HG02973 (cell line): ENCODE measurements around the gene KANK3.

Source experiments
- ATAC-seq: cut with Tn5 transposase; IDR thresholded peaks from one replicate; pipeline ENCODE4 v1.9.1; 2021; ENCODE audit warnings: moderate library complexity; ENCODE audit not compliant: unreplicated experiment

The KANK3 gene

DNA sequence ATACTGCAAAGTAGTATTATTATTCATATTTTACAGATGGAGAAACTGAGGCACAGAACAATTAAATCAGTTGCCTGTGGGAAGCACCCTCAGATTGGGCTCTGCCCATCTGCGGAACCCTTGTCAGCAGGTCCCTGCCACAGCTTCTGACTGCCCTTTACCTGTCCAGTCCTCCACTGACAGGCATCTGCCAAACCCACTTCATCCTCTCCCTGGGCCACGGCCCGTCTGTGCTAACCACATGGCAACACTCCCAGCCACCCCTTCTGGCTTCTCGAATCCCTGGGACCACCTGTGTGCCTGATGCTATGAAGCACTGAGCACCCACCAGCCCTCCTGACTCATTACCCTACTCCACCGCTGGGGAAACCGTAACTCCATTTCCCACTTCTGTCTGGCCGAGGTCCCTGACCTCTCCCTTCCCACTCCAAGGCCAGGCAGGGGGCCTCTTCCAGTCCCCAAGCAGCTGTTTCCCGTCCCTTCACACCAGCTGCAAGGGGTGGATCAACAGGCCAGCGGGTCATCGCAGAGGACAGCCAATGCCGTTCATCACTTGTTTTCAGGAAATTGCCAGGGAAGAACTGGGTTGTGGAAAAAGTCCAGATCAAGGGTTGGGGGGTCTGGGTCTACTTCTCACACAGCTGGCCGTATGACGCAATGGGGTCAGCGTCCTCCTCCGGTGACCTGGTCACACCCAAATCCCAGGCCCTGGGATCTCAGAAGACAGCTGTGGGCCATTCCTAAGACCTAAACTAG is 2.5 kb downstream of the KANK3 start:
- ATAC-seq, result no peak

DNA sequence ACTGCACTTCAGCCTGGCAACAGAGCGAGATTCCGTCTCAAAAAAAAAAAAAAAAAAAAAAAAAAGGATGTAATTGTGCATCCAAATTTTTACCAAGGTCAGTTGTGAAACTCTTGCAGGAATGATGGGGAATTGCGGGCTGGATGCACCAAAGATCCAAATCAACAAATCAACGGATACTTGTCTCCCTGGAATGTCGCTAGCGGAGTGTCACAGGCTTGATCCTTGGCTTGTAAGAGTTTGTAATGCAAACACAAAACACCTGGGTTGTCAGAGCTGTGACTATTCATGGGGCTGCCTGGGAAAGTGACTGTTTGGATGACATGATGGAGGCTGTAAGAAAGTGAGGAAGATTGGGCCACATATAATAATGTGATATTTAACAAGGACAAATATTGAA is 4.2 kb downstream of the KANK3 start:
- ATAC-seq, result no peak

DNA sequence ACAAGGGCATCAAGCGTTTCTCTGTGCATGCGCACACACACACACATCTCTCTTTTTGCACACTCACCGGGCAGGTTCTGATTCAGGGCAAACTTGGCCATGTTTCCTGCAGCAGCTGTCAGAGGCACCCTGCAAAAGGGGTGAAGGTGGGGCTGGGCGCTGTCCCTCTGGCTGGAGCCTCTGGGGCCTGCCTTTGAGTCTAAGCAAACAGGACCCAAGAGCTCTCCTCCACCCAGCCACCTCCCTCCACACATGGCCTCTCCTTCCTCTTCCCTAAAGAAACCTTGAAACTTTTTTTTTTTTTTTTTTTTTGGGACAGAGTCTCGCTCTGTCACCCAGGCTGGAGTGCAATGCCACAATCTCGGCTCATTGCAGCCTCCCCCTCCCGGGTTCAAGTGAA is 5.3 kb downstream of the KANK3 start:
- no peak for ATAC-seq

DNA sequence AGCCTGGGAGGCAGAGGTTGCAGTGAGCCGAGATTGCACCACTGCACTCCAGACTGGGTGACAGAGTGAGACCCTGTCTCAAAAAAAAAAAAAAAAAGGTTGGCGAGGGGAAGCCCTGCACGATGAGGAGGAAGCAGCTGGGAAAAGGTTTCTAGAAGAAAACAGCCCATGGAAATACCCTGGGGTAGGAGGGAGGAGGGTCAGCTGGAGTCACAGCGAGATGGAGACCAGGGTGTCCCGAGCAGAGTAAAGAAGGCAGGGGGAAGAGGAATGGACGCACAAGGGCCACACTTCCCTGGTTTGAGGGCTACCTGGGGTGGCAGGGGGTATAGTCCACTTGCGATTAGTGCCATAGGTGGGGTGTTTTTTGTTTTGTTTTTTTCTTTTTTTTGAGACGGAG is 6.4 kb downstream of the KANK3 start:
- ATAC-seq, result no peak

DNA sequence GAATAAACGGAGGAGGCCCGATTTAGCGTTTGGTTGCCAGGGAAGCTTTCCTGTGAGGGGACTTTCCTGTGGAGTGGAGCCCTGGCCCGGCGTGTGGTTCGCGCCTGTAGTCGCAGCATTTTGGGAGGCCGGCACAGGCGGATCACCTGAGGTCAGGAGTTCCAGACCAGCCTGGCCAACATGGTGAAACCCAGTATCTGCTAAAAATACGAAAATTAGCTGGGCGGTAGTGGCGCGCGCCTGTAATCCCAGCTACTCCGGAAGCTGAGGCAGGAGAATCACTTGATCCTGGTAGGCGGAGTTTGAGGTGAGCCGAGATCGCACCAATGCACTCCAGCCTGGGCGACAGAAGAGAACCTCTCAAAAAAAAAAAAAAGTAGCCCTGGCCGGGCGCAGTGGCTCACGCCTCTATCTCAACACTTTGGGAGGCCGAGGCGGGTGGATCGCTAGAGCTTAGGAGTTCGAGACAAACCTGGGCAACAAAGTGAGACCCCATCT is 6.9 kb downstream of the KANK3 start:
- ATAC-seq, result no peak

DNA sequence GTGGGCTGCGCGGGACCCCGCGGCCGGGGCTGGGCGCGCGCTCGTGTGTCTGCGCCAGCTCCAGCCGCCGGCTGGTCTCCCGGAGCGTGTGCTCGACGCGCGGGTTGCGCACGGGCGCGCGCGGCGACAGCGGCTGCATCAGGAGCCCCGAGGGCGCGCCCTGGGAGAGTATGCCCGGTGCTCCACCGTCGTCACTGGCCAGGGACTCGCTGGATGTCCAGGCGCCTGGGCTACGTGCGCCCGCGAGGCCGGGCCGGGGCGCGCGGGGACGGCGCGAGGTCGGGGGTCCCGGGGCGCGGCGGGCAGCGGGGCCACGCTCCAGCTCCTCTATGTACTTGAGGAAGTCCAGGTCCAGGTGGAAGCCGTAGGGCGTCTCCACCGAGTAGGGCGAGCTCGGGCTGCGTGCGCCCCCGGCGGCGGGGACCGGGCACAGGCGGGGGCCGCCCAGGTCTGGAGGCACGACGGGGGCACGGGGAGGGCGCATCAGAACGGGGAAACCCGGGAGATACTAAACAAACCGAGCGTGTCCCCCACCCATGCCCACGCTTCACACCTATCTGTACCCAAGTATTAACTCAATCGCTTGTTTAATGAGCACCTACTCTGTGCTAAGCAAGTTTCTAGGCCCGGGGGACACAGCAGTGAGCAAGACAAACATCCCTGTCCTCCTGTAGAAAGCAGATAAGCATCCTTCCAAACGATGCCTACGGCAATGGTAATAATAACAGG is 7.6 kb downstream of the KANK3 start:
- no peak for ATAC-seq

DNA sequence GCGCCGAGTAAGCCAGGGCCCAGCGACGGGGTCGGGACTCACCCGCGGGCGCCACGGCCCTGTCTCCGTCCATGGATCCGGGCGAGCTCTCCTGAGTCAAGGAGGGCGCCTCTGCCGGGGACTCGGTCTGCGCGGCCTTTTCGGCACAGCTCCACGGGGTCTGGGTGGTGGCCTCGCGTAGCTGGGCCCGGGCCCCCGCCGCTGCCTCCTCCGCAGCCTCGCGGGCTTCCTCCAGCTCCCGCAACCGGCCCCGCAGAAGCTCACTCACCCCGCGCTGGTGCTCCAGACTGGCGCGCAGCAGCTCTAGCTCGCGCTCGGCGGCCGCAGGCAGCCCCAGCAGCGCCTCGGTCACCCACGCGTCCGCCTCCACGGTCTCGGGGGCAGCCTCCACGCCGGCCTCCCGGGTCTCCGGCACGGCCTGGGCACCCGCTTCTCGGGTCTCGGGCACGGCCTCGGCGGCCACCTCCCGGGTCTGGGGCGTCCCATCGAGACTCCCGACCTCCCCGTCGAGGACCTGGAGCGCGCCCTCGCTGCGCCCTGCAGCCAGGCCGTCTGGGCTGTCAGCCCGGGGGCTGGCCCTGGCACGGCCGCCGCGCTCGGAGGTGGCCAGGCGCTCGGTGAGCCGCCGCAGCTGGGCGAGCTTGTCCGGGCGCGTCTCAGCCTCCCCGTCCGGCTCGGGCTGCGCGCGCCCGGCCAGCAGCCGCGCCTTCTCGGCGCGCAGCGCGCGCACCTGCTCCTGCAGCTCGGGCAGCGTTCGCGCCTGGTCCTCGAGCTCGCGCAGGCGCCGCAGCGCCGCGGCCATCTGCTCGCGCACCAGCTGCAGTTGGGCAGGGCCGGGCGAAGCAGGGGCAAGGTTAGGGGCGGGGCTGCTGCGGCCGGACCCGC is 8.4 kb downstream of the KANK3 start:
- no peak for ATAC-seq

DNA sequence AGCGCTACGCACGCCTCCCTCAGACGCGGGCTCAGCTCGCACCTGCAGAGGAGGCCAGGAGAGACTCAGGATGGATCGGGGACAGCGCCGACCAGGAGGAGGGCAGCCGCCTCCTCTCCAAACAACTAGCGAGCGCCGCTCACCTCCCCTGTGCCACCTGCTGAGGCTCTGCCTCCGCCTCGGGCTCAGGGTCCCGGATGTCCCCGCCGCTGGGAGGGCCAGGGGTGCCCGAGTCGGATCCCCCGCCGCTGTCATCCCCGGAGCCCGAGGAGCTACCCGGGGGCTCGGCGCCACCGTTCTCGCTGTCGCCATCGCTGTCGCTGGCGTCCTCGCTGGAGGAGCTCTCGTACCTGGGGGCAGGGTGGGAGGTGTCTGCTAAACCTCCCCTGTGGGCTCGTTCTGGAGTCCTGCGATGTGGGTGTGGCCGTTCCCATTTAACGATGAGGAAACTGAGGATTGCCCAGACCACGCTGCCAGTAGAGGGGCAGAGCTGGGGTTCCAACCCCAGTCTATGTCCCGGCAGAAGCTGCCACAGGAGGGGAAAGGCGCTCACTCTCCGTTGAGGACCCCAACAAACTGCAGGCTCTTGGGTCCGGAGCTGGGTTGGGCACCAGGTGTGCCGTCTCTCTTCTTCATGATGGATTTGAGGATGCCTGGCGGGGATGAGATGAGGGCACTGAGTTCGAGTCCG is 9.2 kb downstream of the KANK3 start:
- no peak for ATAC-seq

DNA sequence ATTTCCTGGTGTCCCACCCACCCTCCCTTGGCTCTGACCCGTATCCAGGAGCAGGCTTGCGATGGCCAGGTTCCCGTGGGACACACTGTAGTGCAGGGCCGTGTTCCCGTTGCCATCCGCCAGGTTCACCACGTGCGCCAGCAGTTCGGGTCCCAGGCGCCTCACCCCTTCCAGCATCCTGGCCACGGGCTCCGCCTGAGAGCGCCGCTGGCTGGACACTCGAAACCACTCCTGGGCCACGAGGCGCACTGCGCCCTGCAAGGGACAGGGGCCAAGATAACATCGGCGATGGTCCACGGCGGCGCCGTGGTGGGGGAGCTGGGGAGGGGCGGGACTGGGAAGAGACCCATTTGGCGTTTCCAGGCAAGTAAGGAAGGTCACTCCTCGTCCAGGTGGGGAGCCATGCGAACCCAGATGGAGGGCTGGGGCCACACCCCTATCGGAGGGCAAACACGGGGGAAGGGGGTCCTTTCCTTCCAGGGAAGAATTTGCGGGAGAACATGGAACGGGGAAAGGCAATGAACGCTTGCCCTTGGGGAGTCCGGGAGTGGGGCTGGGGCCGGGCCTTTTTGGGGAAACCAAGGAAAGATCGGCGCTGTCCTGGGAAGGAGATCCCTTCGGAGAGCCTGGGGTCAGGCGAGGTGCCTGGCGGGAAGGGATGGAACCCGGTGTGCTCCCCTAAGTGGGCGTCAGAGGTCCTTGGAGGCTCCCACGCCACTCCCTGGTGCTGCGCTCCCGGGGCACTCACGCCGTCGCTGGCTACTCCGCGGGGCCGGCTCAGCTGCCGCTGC is 9.9 kb downstream of the KANK3 start:
- ATAC-seq, result no peak

DNA sequence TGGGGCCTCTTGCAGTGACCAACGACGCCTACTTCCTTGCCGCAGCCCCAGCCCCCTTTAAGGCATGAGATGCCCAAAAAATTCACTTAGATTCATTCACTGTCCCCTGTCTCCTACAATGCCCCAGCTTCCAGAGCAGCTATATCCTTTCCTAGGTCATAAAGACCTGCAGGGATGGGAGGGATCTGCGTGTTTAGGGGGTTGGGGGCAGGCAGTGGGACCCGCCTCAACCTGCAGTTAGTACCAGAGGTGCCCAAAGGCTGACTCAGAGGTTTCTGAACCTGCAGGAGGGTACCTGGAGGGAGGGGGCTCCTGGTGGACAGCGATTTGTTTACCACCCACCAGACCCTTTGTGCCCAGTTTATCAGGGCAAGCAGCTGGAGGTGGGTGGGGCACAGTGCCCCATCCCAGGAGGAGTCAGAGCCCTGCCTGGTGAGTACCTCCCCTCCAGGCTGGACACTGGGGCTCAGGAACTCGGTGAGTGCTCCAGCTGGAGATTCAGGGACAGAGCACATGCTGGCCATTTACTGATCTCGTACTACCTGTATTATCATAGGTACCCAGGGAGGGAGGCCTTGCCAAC is 11.7 kb downstream of the KANK3 start:
- no peak for ATAC-seq

DNA sequence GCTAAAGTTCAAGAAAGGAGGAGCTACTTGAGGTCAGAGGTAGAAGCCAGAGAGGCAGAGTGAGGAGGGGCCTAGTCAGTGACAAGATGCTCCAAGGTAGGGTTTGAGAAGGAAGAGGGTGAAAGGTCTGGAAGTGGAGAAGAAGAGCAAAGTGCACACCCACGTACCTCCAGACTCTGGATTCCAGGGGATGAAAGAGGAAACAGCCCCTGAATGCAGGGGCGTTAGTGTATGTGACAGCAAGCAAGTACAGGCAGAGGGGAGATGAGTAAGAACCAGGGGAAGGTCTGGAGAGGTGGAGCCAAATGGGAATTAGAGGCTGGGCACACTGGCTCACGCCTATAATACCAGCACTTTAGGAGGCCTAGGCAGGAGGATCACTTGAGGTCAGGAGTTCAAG is 13.1 kb downstream of the KANK3 start:
- no peak for ATAC-seq

DNA sequence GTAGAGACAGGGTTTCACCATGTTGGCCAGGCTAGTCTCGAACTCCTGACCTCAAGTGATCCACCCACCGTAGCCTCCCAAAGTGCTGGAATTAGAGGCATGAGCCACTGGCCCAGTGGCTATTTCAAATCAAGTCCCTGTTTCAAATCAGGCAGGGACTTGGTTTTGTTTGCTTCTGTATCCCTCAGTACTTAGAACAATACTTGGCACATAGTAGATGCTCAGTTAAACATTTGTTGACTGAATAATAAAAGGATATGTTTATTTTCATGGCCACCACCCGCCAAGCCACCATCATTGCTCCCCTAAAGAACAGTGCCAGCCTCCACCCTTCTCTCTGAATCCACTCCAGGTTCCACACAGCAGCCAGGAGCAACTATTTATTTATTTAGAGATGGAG is 17.6 kb downstream of the KANK3 start:
- no peak for ATAC-seq

DNA sequence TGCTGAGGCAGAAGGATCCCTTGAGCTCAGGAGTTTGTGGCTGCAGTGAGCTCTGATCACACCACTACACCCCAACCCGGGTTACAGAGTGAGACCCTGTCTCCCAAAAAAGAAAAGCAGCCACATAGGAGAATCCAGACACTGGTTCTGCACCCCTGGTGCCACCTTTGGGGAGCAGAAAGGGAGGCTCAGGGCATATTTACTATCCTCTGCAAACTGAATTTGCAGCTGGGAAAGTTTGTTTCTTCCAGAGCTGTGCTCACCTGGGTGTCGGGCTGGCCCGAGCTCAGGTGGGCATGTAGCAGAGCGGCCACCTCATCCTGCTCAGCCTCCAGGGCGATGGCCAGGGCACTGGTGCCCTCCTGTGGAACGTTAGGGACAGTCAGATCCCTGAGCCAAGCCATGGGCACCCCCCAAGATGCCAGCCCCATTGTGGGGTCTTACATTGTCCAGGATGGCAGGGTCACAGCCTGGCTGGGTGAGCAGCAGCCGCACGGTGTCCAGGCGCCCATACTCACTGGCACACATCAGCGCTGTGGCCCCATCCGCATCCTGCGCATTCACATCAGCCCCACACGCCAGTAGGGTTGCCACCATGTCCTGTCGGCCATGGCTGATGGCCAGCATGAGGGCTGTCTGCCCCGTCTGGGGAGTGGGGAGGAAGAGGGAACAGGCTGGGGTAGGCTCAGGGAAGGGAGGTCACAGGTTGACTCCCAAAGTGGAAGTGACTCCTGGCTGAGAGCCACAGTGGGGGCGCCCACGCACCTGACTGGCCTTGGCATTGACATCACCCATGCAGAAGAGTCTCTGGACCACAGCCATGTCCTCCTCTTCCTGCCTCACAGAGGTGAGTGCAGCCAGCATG is 18.6 kb downstream of the KANK3 start:
- no peak for ATAC-seq

DNA sequence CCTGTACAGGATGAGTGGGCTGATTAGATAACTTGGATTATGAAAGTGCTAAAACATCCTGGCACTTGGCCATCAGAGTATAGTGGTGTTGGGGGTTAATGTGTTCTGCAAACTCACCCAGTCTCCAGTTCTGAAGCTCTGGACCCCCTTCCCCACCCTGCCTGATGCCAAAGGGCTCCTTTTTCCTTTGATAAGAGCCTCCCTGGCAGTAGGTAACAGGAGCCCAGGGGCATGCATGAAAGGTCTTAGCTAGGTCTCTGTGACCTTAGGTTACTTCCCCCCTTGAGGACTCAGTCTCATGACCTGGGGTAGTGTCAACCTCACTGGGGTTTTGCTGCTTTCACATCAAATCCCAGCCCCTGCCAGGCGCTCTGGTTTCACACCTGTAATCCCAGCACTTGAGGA is 19.3 kb downstream of the KANK3 start:
- ATAC-seq, result no peak

DNA sequence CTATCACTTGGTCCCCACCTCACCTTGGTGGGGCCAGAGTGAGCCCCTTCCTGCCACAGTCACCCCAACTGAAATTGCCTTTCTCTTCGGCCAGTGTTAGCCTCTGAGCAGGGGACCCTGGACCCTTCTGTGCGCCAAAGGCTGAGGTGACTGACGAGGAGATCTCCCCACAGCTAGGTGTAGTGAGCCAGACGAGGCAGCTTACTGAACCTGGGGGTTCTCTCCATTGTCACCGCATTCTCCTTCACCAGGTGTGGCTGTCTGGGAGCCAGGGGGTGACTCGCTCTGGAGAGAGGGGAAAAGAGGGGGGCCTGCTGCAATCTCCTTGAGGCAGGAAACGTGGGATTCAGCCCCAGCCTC is 20.4 kb downstream of the KANK3 start:
- no peak for ATAC-seq

DNA sequence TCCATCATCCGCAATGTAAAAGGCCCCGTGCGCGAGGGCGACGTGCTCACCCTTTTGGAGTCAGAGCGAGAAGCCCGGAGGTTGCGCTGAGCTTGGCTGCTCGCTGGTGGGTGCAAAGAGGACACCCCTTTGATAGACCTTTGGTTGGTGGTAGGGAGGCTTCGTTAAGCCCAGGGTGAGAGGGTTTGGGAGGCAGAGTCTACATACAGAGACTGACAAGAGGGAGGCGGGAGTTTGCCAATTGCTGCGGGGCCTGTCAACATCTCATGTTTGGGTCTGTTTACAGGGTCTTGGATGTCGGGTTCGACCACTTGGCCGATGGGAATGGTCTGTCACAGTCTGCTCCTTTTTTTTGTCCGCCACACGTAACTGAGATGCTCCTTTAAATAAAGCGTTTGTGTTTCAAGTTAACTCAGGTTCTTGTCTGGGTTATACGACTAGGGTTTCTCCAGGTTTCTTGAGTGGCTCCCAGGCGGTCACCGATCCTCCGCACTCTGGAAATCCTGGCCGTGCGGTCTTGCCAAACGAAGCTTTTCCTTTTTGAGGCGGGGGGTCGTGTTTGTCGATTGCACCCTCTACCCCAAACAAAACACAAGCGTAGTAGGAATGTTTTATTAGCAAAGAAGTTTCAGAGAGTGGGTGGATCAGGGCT is 20.9 kb downstream of the KANK3 start:
- no peak for ATAC-seq

DNA sequence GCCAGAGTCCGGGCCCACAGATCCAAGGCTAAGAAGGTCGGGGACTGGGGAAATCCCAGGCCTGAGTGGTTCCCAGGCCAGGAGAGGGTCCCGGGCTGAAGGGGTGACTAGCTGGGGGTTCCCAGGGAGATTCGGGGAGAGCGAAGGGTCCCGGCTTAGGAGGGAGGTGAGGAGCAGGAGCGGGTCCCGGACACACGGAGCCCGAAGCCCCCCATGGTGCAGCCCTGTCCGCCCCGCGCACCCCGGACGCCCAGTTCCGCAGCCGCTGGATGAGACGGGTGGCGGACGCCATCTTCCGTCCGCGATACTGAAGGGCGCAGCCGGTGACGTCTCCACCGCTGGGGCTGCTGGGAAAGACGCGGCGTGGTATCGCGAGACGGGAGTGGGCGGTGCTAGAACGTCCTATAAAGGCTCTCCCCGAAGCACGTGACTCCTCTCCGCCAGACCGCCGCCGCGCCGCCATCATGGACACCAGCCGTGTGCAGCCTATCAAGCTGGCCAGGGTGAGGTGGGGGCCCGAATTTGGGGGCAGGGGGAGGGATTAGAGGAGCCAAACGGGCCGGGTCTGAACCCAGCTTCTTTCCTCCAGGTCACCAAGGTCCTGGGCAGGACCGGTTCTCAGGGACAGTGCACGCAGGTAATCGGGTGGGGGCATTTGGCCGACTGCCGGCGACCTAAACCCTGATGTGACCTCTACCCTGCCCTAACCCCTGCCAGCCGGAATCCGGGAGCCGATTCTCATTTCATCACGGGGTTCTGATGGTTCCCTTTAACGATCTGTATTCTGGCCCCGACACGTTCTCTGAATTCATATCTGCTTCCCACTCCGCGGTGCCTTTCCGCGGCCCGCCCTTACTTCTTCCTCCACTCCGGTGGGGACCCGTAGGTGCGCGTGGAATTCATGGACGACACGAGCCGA is 21.7 kb downstream of the KANK3 start, which contains the start of the genes NDUFA7 and RPS28:
Gene NDUFA7, minus strand, starts transcription at position 309 of the 919 bp plus-strand sequence. Its CDS starts 17 bp downstream, at position 292.
Gene RPS28, plus strand, starts transcription at position 430 of the 919 bp plus-strand sequence. Its CDS starts 35 bp downstream, at position 465.
- ATAC-seq, result peak; percentile 82
